T-helper 1 cell treated with Interleukin-12 subunit alpha and Interleukin-12 subunit beta and Interleukin-4 antibody, amounts not matched to agents 30 ng/mL and 1 ng/mL, for 36 hours (primary cell): ENCODE results near the gene DIP2C. TPM values are rescaled to one million over a fixed set of nuclear protein-coding genes. Genes with fewer than 3 reads are reported as not detected.

Experiments used
- intact Hi-C: fragments of 100-400 bp; cut with micrococcal nuclease; formaldehyde crosslinking; loops from one replicate; pipeline ENCODE4 v1.15.1; 2024
- total RNA-seq: library from RNA; stranded (reverse); gene quantifications from 2 replicates; pipeline ENCODE4 v1.2.3, GENCODE V29; 2022

DIP2C gene
- total RNA-seq, 1 donor from 2014 or later: 2.8 TPM

DNA sequence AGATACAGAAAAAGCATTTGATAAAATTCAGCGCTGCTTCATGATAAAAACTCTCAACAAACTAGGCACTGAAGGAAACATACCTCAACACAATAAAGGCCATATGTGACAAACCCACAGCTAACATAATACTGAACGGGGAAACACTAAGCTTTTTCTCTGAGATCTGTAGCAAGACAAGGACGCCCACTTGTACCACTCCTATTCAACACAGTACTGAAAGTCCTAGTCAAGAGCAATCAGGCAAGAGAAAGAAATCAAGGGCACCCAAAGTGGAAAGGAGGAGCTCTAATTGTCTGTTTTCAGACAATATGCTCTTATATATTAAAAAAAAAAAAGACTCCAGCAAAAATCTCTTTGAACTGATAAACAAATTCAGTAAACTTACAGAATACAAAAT lies 13.3 kb downstream of the DIP2C start:
- intact Hi-C loops: no loop called here

DNA sequence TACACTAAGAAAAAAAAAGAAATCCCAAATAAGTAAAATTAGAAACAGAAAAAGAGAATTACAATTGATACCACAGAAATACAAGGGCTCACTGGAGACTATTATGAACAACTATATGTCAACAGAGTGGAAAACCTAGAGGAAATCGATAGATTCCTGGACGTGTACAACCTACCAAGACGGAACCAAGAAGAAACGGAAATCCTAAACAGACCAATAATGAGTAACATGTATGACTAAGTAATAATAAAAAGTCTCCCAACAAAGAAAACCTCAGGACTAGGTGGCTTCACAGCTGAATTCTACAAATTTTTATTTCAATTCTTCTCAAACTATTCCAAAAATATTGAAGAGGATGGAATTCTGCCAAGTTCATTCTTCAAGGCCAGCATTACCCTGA lies 13.9 kb downstream of the DIP2C start:
- intact Hi-C loops: no loop called here

DNA sequence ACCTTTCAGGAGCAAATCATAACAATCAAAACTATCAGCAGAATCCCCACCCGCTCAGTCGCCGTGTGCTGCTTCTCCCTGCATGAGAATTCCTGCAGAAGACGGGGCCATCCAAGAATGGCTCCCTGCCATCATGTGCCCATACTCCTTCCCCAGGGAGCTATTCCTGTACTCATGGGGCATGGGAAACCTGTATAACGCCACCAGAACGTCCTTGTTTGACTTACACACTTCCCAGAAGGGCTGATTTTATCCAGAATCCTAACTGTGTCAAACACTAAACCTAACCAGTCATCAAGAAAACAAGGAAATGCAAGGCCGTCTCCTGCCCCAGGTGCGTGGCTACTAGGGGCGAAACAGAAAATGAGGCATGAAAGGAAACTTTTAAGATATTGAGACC lies 16.0 kb downstream of the DIP2C start:
- intact Hi-C loops: no loop called here

DNA sequence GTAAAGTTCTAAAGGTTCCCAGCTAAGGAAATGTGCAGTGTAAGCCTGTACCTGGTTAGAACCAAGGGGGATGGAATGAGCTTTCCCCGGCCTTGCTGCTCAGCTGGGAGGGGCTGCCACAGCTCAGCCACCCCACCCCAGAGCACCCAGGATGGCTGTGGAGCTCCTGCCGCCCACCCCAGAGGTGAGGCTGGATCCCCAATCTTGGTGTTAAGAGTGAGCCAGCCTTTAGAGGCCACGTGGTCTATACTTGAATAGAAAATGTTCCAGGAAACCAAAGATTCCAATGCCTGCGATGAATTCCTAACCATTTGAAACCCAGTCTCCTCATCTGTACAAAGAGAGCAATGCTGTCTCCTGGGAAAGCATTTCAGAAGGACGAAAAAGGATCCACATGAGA lies 16.5 kb downstream of the DIP2C start:
- intact Hi-C loops: no loop called here

DNA sequence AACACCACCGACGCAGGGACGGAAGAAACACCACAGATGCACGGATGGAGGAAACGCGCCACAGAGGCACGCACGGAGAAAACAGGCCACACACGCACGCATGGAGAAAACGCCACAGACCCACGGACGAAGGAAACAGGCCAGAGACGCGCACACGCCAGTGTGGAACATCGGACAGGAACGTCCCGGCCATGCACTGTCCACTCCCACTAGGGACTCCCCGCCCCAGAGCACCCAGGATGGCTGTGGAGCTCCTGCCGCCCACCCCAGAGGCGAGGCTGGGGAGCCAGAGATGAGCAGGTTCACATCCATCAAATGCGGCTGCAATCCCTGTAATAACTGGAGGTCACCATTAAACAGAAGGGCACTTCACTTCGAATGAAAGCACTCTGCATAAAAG lies 17.3 kb downstream of the DIP2C start:
- intact Hi-C loops: no loop called here

DNA sequence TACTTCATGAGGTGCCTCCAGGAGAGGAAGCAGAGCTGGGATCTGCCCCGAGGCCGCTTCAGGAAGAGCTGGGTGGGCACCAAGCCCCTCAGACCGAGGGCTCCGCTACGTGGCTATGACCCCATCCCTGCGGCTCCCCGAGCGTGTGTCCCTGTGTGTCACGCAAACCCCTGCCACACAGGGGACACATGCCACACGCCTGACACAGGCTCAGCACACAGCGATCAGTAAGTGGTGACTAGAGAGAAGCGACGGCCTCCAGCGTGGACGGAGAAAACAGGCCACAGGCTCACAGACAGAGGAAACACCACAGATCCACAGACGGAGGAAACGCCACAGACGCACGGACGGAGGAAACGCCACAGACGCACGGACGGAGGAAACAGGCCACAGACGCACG lies 18.5 kb downstream of the DIP2C start:
- intact Hi-C loops: no loop called here

DNA sequence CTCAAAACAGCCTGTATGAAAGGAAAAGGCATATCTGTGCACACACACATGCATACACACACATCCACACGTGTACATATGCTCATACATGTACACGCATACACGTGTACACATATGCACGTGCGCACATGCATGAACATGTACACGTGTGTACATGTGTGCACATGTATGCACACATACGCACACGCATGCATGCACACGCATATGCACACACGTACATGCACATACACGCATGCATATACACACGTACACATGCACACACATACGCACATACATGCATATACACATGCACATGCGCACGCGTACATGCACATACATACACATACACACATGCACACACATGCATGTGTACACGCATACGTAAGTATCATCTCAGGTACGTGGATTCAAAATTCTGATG lies 19.4 kb downstream of the DIP2C start:
- intact Hi-C loops: no loop called here

DNA sequence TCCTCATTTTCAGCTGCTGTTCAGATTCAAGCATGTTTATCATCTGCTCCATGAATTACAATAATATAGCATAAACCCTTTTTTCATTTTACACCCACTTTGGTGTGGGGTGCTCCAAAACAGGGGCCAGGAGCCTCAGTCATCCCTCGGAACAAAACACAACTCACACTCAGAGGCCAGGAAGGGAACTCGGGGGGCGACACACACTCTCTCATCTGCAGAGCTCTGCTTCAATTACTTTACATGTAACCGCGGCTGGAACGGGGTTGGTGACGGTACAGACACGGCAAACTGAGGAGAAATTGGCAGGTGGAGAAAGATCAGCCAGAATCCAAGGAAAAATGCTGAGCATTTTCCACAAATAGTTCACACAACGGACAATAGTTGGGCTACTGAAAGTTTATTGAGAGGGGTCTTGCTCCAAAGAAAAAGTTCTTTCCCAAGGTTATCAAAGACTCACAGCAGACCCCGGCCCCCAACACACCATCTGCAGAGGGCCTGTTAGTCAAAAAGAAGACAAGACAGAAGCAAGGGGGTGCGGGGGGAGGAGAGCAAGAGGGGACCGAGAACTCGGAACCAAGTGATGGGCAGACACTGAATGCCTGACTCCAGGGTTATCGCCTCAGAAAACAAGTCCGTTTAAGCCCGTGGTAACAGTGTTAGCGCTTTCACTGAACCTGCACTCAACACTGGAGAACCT lies 20.5 kb downstream of the DIP2C start:
- intact Hi-C loops: no loop called here

DNA sequence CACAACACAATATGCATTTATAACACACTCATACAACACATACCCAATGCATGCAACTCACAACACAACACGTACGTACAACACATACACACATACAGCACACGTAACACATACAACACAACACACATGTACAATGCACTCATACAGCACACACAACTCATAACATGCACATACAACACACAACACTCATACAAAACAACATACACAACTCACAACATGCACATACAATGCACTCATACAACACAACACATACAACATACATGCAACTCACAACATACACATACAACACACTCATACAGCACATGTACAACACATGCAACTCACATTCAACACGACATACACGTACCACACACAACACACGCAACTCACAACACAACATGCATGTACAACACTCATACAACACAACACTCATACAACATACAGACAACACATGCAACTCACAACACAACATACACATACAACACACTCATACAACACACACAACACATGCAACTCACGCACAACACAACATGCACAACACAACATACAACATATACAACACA lies 21.8 kb downstream of the DIP2C start:
- intact Hi-C loops: no loop called here

DNA sequence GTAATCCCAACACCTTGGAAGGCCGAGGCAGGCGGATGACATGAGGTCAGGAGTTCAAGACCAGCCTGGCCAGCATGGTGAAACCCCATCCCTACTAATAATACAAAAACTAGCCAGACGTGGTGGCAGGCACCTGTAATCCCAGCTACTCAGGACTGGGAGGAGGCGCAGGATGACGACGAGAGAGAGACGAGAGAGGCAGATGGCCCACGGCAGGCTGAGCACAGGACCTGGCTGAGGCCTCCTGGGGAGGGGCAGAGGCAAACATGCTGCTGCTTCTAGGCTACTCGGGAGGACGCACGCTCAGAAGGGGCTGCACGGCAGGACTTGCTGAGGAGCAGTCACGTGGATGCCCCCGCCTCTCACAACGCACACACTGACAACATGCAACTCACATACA lies 22.4 kb downstream of the DIP2C start:
- intact Hi-C loops: no loop called here

DNA sequence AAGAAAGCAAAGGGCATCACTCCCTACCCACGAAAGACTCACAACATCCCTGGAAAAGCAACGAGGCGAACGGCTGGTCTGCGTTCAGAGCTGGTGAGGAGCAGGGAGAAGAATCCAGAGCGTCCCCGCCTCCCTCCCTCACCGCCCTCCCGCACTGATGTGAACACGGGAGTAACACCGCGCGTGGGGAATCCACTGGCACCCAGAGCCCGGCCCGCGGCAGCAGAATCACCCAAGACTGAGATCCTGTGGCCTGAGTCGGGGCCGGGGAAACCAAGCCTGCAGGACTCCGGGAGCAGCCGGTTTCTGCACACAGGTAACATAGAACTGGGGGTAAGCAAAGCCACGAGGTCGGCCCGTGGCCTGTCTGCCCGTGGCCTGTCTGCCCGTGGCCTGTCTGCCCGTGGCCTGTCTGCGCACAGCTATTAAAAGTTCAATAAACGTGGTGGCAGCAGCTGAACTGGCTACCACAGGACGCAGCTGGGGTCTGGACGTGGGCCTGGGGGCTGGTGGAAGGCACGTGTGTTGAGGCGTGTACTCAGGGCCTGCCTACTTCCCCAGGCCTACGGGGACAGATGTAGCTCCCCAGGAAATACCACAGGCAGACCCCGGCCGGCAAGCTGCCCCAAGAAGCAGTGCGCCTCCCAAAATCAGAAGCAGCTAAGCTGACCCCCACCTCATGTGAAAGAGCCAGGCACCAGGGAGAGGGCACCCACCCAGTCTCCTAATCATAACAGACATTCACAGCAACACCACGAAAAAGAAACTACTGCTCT lies 23.0 kb downstream of the DIP2C start:
- intact Hi-C loops: no loop called here

DNA sequence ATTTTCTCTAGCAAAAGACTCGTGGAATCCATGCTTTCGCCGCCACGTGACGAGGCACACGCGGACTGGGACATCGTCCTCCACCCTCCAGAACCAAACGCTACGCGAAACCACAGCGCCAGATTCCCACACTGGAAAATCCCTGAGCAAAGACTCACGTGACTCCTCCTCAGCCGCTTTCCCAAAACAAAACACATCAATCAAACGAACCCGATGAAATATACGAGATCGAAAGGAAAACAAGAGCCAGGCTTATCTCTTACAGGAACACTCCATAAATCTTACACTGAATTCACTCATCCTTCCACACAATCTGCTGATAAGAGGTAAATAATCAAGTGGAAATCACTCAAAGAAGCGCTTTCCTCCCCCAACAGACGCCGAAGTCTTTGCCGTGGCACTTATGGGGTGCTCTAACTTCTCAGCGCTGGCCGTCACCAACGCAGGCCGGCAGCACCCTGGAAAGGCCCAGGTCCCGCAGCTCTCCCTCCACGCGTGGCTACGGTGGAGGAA lies 23.8 kb downstream of the DIP2C start:
- intact Hi-C loops: no loop called here

DNA sequence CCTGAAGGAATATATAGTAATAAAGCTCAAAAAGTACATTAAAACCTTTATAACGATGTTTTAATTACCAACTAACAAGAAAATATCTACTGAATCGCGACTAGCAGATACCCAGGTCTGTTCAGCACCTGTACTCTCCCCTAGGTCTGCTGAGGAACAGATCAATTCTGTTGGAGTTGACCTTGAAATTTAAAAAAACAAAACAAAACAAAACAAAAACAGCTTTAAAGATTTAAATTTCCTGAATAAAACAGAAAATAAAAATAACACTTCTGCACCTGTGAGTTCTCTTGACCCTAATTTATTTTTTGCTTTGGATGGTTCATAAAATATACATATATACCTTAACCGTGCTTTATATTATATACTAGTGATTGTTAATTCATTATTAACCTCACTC lies 24.6 kb downstream of the DIP2C start:
- intact Hi-C loops: no loop called here

DNA sequence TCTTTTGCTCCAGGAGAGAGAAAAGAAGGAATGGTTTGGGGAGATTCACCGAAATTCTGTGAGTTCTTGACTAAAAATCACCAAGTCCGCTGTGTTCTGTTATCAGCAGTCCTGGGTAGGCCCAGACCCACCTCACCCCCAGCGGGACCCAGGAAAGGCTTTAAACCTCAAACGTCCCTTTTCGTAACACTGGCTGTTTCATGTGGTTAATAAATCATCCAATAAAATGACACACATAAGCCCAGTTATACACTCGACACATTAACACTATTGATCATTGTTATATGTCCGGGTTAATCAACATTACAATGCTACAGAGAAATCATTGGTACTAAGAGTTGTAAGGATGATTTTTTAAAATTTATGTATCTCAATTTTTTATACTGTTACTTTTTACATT lies 25.2 kb downstream of the DIP2C start:
- intact Hi-C loops: no loop called here

DNA sequence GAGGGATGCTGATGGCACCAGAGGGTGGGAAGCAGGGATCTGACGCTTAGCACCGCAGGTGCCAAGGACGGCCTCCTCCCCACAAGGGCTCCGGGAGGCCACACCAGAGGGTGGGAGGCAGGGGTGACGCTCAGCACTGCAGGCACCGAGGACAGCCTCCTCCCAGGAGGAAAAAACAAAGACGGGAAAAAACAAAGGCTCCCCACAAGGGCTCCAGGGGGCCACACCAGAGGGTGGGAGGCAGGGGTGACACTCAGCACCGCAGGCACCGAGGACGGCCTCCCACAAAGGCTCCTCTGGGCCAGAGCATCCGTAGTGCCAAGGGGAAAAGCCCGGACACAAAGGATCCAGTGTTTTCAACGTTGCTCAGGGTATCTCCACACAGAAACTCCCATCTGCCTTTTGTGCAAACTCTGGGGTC lies 25.6 kb downstream of the DIP2C start:
- intact Hi-C loops: no loop called here

DNA sequence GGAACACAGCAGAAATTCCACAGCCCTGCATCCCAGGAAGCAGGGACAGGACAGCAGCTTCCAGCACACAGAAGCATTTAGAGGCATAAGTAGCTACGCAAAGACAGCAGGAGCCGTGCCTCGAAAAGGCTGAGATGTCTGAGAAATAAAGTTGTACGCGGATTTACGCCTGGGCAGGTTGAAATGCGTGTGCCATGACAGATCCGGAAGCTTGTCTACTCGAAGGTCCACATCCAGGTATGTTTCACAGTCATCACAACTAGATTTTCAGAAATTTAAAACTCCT lies 26.1 kb downstream of the DIP2C start:
- intact Hi-C loops: no loop called here

DNA sequence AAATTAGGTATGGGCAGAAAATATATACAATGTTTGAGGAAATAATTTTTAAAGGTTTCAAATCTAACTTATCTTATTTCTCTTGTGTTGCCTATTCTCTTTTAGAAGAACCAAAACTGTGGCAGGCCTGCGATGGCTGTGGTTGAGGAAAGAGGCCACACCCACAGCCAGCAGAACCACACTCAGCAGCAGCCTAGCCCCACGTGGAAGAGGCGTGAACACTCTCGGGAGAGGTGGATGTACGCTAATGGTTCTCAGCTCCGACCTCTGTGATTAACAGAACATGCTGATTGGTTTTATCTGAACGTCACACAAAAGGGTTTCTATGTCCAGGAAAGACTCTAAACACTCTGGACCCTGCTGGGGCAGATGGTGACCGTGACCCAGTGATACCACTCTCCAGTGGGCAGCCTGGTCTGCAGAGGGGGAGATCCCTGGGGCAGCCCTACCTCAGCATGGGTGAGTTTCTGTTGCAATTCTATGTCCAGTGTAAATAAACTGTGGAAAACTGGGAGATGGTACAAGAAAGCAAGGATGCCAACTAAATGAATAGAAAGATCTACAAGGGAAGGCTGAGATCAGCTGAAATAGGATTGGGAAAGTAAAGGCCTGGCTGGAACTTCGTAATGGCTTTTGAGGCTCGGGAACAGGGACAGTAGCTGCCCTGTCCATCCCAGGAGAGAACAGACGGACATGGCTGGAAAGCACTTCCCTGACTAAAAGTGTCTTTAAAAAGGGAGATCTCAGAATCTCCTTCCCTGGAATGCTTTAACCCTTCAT lies 26.6 kb downstream of the DIP2C start:
- intact Hi-C loops: no loop called here

DNA sequence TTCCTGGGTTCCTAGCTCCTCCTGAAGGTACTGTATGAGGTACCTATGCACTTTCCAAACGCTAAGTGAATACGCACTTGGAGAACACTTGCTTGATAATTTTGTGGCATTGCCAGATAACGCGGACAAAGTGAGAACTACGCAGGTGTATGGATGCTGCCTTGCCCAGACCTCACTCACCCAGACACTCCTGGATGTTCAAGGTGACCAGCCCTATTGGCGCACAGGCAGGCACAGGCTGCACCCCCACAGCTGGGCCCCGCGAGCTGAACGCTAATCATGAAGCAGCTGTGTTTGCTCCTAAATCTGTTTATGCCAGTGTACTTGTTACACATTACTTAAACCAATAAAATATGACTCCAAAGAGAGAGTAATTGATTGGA lies 27.3 kb downstream of the DIP2C start:
- intact Hi-C loops: no loop called here

DNA sequence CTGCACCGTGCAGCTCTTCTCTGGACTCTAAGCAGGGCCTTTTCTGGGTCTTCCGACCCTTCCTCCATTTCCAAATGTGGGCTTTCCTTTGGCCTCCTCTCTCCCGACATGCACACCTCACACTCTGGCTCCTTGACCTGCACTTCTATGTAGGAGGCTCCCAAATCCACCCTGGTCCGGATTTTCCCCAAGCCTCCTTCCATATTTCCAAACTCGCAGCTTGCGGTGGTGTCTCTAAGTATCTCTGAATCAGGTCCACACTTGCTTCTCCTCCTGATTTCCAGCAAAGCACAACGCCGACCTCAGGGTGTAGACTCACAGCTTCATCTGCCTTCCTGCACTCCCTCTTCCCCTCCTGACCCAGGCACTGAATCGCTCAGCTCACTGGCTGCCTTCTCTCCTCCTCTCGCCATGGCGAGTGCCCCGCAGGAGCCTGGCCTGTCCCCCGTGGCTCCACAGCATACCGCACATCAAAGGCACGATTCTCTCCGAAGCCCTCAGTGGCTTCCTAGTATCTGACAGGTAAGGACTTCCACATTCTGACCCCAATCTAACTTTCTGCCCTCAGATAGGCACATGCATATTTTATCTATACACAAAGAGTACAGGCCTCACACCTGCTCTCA lies 27.8 kb downstream of the DIP2C start:
- intact Hi-C loops: no loop called here

DNA sequence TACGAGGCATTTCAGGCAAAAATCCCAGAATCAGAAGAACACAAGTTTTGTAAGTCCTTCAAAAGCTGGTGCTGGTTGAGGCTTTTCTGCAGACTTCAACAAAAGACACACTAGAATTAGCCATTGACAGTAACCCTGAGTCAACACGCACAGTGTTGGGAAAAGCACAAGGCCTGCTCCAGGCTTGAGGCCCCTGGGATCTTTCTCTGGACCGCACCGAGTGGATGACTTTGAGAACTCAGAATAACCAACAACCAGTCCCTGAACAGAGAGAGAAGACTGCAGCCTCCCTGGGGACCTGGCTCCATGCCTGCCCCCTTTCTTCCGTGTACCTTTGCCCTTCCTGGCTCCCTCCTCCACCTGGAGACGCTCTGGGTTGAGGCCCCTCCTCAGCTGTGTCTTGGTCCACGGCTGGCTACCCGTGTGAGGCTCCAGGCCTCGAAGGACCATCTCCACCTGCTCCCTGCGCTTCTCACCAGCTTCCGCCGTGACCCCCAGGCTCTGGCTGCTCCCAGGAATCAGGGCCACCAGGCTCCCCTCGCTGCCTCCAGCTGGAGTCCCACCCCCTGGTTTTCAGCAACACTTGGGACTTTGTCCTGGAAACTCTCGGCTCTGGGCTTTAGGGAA lies 28.4 kb downstream of the DIP2C start:
- intact Hi-C loops: no loop called here

DNA sequence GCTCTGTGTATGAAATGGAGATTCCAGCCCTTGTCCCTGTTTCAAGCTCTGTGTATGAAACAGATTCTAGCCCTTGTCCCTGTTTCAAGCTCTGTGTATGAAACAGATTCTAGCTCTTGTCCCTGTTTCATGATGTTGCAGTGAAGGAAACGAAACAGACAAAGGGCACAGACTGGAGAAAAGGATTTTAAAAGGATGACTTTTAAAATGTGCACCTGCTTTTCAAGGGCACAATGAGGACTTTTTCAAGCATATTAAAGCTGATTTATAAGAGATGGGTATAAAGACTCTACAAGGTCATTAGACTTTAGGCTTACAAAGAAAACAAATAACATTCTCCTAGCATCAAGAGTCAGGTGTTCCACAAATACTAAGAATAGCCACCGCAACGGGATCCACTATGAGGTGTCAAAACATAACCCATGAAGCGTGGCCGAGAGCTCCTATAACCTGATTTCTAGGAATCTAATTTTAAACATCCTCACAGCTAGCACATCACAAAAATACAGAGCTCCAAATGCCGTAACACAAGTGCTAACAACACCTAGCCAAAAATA lies 29.0 kb downstream of the DIP2C start:
- intact Hi-C loops: no loop called here
